HG03025 (cell line): ENCODE data around the gene ZFYVE28.
A peak's percentile ranks its signal among the peaks of the same experiment; 100 is the strongest.
"Not testable (repeated sequence)": the region's sequence is repeated elsewhere in the genome, so short reads cannot be mapped to it uniquely, and the experiment has no call there.

Experiments
- ATAC-seq: cut with Tn5 transposase; IDR thresholded peaks from one replicate; pipeline ENCODE4 v1.9.1; 2021; ENCODE audit warnings: mild to moderate bottlenecking, moderate library complexity; ENCODE audit not compliant: unreplicated experiment, low FRiP score

The ZFYVE28 gene

GRCh38 chr4:2241410-2242353 lies 176.8 kb downstream of the ZFYVE28 start, which contains the start of the genes HAUS3 and POLN:
Gene HAUS3, minus strand, starts transcription at chr4:2242121. Its CDS starts 1,175 bp downstream, at chr4:2240946.
Gene POLN, minus strand, starts transcription at chr4:2242121. Its CDS starts 12,890 bp downstream, at chr4:2229231.
- peak; percentile 91 for ATAC-seq

GRCh38 chr4:2241003-2241402 lies 177.4 kb downstream of the ZFYVE28 start:
- no peak for ATAC-seq

- ATAC-seq = no peak
Observed at GRCh38 chr4:2236944-2237666, 181.3 kb downstream of the ZFYVE28 start.

DNA sequence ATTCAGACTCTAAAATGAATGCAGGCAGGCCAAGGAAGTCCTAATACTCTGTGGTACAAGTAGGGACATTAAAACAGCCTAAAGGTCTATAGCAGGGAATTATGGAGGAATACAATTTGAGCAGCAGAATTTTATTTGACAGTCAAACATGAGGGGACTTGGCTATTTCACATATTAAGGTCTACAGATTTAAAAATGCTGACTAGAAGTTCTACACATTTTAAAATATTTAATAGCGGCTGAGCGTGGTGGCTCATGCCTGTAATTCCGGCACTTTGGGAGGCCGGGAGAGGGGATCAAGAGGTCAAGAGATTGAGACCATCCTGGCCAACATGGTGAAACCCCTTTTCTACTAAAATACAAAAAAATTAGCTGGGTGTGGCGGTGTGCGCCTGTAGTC lies 187.4 kb downstream of the ZFYVE28 start:
- no peak for ATAC-seq

DNA sequence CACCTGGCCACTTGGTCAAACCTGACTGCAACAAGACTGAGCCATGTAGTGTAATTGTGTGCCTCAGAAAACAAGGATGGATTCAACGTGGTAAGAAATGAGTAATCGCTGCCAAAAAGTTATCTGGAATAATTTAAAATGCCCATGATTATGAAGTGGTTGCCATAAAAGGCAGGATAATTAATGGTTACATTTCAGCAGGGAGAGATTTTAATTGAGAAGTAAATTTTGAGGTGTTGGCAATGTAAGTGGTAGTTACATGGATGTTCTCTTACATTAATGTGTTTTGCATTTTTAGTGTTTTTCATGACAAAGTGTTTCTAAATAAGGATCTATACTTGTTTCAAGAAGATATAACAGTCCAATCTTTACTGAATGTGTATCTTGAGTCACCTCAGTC lies 192.2 kb downstream of the ZFYVE28 start:
- ATAC-seq = no peak

DNA sequence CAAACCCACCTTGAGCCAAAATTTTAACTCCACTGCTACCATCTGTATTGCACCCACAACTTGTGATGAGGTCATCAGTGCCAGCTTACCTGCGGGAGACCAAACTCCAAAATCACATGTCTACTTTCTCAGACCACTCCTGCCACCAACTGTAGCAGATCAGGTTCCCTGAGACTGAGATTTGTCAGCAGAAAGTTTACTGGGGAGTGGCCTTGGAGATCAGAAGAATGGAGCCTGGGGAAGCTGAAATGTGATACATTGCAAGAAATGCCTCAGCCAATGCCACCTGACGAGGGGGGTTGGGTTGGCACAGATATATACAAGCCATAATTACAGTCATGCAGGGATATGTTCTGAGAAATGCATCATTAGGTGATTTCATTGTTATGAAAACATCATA lies 195.6 kb downstream of the ZFYVE28 start:
- no peak for ATAC-seq

- ATAC-seq = not testable (repeated sequence)
Observed at GRCh38 chr4:2221378-2221777, 197.1 kb downstream of the ZFYVE28 start.

DNA sequence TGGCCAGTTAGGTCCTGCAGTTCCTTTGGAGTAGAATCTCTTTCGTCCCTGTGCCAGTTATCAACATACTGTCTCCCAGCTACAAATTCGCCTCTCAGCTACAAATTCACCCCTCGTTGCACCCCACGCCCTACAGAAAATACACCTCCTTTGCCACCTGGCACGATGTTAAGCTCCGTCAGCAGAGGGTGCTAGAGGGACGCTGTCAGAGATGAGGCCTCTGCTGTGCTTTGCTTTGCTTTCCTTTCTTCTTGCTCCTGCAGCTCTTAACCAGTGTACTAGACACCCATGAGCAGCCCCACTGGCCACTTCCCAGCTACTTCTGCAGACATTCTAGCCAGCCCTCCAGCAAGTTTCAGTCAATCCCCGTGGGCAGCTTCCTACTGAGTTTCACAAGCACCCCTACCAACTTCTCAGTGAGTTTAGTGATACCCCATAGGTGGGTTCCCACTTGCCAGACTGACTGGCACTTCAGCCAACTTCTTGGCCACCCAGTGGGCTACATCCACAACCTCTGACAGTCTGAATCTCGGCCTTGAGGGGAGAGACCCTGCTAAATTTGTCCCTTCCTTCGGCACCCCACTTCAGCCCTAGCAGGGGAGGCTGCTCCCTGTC lies 198.3 kb downstream of the ZFYVE28 start:
- no peak for ATAC-seq
